Osteoblast (primary cell): ENCODE measurements around the gene PMPCA. TPM values are rescaled to one million over a fixed set of nuclear protein-coding genes. Genes with fewer than 3 reads are reported as not detected.

Experiments used
- DNase-seq: peaks from one replicate; pipeline ENCODE4 v3.0.0; 2011; ENCODE audit warnings: low spot score, mixed read lengths; ENCODE audit not compliant: insufficient read length; ENCODE audit errors: missing footprints
- H2AFZ ChIP-seq: 2 replicates; pipeline ENCODE4 v1.6.0; 2011; ENCODE audit warnings: mild to moderate bottlenecking, low read length
- H3K27ac ChIP-seq: 2 replicates; pipeline ENCODE4 v1.5.1; 2011; ENCODE audit warnings: mild to moderate bottlenecking, low read depth, low read length, moderate library complexity
- H3K27me3 ChIP-seq: 2 replicates; pipeline ENCODE4 v1.6.0; 2012; ENCODE audit warnings: mild to moderate bottlenecking, control low read depth, inconsistent platforms, low read length, moderate library complexity; ENCODE audit not compliant: insufficient read depth
- H3K36me3 ChIP-seq: 2 replicates; pipeline ENCODE4 v1.5.1; 2011; ENCODE audit warnings: mild to moderate bottlenecking, low read length, control low read depth, moderate library complexity; ENCODE audit not compliant: insufficient read depth
- H3K4me1 ChIP-seq: 2 replicates; pipeline ENCODE4 v1.5.1; 2011; ENCODE audit warnings: mild to moderate bottlenecking, low read length, control low read depth, moderate library complexity; ENCODE audit not compliant: insufficient read depth
- H3K4me2 ChIP-seq: 2 replicates; pipeline ENCODE4 v1.6.0; 2011; ENCODE audit warnings: mild to moderate bottlenecking, low read length; ENCODE audit not compliant: insufficient read depth
- H3K4me3 ChIP-seq: fragments of 200-600 bp; sonication (generic); 3 replicates; pipeline ENCODE4 v1.5.1; 2012; ENCODE audit warnings: mild to moderate bottlenecking, low read length, inconsistent platforms; ENCODE audit not compliant: insufficient read depth
- H3K79me2 ChIP-seq: 2 replicates; pipeline ENCODE4 v1.6.0; 2012; ENCODE audit warnings: mild to moderate bottlenecking, low read length, control low read depth, inconsistent platforms; ENCODE audit not compliant: insufficient read depth
- H3K9me3 ChIP-seq: 2 replicates; pipeline ENCODE4 v1.5.1; 2011; ENCODE audit warnings: low read depth, low read length, control low read depth
- H4K20me1 ChIP-seq: 2 replicates; pipeline ENCODE4 v1.6.0; 2012; ENCODE audit warnings: mild to moderate bottlenecking, low read length, control low read depth; ENCODE audit not compliant: insufficient read depth
- CTCF ChIP-seq: IDR thresholded peaks from 2 replicates; pipeline ENCODE4 v1.5.1; 2011; ENCODE audit warnings: mild to moderate bottlenecking, low read depth, low read length, moderate library complexity; ENCODE audit errors: extremely low read depth
- total RNA-seq: library from RNA; depleted of rRNA; stranded (reverse); fragments of >200 nt; gene quantifications from 2 replicates; pipeline ENCODE4 v1.2.3, GENCODE V29; 2012

Gene PMPCA
- total RNA-seq, 1 donor, result 39.1 TPM

DNA sequence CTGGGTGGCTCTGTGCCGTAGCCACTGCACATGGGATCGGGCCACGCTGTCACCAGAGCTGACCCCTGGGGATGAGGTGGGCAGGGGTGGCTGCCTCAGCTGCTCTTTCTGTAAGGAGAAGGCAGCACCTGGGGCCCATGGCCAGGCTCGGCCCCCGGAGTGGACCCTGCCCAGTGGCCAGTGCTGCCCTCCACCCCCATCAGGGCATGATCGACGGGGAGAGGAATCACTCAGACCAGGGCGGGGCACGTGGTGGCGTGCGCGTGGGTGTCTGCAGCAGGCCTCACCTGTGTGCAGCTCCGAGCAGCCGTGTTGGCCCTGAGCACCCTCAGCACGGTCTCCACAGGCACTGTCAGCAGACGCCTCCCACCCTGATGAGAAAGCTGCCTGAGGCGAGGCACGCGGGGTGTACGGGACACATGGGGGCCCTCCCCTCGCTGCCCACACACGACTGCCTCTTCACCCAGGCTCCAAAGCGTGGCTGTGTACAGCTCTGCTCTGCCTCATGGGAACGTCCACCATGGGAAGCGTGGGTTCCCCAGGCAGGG is 28.4 kb upstream of the PMPCA start:
- Histone ChIP-seq H3K4me3 (no peak overlapping the region), H3K27me3 (no peaks in the 10 kb centered on the region), H3K9me3 (no peaks in the 10 kb centered on the region), H3K36me3 (peaks cover 35% of the 10 kb centered on the region), H3K4me1 (no peaks in the 10 kb centered on the region), H3K27ac (no peak overlapping the region), H2AFZ (no peak overlapping the region), H3K4me2 (no peak overlapping the region), H3K79me2 (no peaks in the 10 kb centered on the region), H4K20me1 (no peaks in the 10 kb centered on the region)
- TF ChIP-seq CTCF, result no peak
- no peak for DNase-seq

- Histone ChIP-seq H3K27ac (no peak overlapping the region), H3K4me1 (no peaks in the 10 kb centered on the region), H3K4me3 (no peak overlapping the region), H3K36me3 (peaks cover 47% of the 10 kb centered on the region), H3K79me2 (no peaks in the 10 kb centered on the region), H2AFZ (no peak overlapping the region), H3K9me3 (no peaks in the 10 kb centered on the region), H3K27me3 (no peaks in the 10 kb centered on the region), H4K20me1 (no peaks in the 10 kb centered on the region), H3K4me2 (no peak overlapping the region)
- no peak for DNase-seq
- no peak for TF ChIP-seq CTCF
These were observed 27.0 kb upstream of the PMPCA start for GRCh38 chr9:136383436-136383835.

DNA sequence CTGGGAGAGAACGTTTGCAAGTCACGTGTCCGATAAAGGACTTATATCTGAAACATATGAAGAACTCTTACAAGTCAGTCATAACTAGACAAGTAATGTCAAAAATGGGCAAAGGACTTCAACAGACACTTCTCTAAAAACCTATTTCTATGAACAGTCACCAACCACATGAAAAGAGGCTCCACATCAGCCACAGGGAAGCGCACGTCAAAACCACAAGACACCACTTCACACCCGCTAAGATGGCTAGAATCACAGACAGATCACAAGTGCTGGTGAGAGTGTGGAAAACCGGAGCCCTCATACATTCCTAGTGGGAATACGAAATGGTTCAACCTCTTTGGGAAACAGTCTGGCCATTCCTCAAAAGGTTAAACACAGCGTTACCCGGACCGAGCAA is 25.4 kb upstream of the PMPCA start:
- peaks cover 4% of the 10 kb centered on the region for H4K20me1 ChIP-seq
- no peak overlapping the region for H3K4me3 ChIP-seq
- no peaks in the 10 kb centered on the region for H3K9me3 ChIP-seq
- no peak overlapping the region for H2AFZ ChIP-seq
- H3K27ac ChIP-seq, result no peak overlapping the region
- H3K36me3 ChIP-seq, result peaks cover 61% of the 10 kb centered on the region
- H3K4me2 ChIP-seq, result no peak overlapping the region
- no peaks in the 10 kb centered on the region for H3K4me1 ChIP-seq
- H3K79me2 ChIP-seq, result no peaks in the 10 kb centered on the region
- no peak for TF ChIP-seq CTCF
- no peaks in the 10 kb centered on the region for H3K27me3 ChIP-seq
- DNase-seq, result no peak

GRCh38 chr9:136386018-136386417 is 24.4 kb upstream of the PMPCA start:
- Histone ChIP-seq H3K79me2 (no peaks in the 10 kb centered on the region), H3K27me3 (no peaks in the 10 kb centered on the region), H3K4me1 (no peaks in the 10 kb centered on the region), H3K4me2 (no peak overlapping the region), H4K20me1 (peaks cover 4% of the 10 kb centered on the region), H3K27ac (no peak overlapping the region), H3K9me3 (no peaks in the 10 kb centered on the region), H2AFZ (no peak overlapping the region), H3K36me3 (peaks cover 66% of the 10 kb centered on the region), H3K4me3 (no peak overlapping the region)
- no peak for TF ChIP-seq CTCF
- no peak for DNase-seq
